ENCODE data around the gene THSD1.
A peak's percentile ranks its signal among the peaks of the same experiment; 100 is the strongest.

The THSD1 gene

DNA sequence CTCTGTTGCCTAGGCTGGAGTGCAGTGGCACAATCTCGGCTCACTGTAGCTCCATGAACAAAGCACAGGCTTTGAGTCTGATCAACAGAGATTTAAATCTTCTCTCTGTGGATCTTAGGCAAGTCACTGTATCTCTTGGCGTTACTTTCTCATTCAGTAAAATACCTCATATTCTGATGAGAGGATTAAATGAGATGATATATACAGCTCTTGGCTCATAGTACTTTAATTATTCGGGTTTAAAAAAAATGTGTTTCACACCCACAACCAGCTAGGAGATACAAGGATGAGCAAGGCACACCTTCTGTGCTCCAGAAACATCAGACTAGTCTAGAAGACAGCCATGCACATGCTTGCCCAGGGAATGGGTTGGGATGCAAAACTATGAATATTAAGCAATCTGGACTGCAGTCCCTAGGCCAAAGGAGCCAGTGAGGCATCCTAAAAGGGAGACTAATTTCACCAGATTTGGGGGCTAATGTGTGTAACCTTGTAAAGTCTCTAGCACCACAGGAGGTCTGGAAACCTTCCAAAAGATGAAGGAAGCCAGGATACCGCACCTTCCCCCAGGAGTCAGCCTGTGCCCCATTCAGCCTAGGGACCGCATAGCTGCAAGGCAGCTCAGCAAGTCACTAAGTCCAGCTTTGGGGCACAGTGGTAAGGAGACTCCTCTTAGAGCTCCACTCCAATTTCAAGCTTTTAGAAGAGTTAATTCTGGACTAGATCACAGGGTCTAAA lies 42.0 kb upstream of the THSD1 start (continued):
- TF ChIP-seq ZIC2 (tag by site-specific recombination; IDR thresholded peaks at IDR 0.05) (peak; percentile 18; the same call in 1 of the 2 replicates), ZNF610 (tag by site-specific recombination; IDR thresholded peaks at IDR 0.05; ENCODE audit: borderline replicate concordance) (no peak), ZNF311 (tag by site-specific recombination; IDR thresholded peaks at IDR 0.05; ENCODE audit: borderline replicate concordance) (no peak), ZNF350 (tag by site-specific recombination; IDR thresholded peaks at IDR 0.05) (no peak), ZNF521 (tag by site-specific recombination; IDR thresholded peaks at IDR 0.05) (no peak), ZNF664 (tag by site-specific recombination; IDR thresholded peaks at IDR 0.05) (peak; percentile 97), GLIS2 (tag by site-specific recombination; IDR thresholded peaks at IDR 0.05) (no peak)
- TF ChIP-seq, protein P1, sequence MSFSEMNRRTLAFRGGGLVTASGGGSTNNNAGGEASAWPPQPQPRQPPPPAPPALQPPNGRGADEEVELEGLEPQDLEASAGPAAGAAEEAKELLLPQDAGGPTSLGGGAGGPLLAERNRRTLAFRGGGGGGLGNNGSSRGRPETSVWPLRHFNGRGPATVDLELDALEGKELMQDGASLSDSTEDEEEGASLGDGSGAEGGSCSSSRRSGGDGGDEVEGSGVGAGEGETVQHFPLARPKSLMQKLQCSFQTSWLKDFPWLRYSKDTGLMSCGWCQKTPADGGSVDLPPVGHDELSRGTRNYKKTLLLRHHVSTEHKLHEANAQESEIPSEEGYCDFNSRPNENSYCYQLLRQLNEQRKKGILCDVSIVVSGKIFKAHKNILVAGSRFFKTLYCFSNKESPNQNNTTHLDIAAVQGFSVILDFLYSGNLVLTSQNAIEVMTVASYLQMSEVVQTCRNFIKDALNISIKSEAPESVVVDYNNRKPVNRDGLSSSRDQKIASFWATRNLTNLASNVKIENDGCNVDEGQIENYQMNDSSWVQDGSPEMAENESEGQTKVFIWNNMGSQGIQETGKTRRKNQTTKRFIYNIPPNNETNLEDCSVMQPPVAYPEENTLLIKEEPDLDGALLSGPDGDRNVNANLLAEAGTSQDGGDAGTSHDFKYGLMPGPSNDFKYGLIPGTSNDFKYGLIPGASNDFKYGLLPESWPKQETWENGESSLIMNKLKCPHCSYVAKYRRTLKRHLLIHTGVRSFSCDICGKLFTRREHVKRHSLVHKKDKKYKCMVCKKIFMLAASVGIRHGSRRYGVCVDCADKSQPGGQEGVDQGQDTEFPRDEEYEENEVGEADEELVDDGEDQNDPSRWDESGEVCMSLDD (tag by site-specific recombination; IDR thresholded peaks at IDR 0.05), result no peak

DNA sequence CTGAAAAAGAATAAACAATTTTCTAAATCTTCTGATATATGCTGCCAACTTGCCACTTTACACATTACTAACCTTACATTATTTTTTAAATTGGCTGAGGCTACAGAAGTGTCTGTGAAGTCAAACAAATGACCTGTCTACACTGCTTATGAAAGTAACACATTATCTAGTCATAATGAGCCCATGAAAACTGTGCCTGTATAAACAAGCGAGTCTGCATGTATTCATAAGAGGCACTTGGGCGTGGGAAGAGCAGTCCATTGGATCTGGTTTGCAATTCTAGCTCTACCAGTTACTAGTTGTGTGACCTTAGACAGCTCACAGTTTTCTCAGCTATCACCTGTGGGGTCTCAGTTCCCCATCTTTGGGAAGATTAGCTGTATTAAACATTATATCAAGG lies 41.4 kb upstream of the THSD1 start:
- TF ChIP-seq, protein P2, sequence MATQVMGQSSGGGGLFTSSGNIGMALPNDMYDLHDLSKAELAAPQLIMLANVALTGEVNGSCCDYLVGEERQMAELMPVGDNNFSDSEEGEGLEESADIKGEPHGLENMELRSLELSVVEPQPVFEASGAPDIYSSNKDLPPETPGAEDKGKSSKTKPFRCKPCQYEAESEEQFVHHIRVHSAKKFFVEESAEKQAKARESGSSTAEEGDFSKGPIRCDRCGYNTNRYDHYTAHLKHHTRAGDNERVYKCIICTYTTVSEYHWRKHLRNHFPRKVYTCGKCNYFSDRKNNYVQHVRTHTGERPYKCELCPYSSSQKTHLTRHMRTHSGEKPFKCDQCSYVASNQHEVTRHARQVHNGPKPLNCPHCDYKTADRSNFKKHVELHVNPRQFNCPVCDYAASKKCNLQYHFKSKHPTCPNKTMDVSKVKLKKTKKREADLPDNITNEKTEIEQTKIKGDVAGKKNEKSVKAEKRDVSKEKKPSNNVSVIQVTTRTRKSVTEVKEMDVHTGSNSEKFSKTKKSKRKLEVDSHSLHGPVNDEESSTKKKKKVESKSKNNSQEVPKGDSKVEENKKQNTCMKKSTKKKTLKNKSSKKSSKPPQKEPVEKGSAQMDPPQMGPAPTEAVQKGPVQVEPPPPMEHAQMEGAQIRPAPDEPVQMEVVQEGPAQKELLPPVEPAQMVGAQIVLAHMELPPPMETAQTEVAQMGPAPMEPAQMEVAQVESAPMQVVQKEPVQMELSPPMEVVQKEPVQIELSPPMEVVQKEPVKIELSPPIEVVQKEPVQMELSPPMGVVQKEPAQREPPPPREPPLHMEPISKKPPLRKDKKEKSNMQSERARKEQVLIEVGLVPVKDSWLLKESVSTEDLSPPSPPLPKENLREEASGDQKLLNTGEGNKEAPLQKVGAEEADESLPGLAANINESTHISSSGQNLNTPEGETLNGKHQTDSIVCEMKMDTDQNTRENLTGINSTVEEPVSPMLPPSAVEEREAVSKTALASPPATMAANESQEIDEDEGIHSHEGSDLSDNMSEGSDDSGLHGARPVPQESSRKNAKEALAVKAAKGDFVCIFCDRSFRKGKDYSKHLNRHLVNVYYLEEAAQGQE (tag by site-specific recombination; IDR thresholded peaks at IDR 0.05), result no peak
- peak; percentile 60 for TF ChIP-seq FEZF1 (tag by site-specific recombination; IDR thresholded peaks at IDR 0.05)
- TF ChIP-seq ZBTB8A (tag by site-specific recombination; IDR thresholded peaks at IDR 0.05), result peak; percentile 14; the same call in 1 of the 2 replicates
- Histone ChIP-seq H3K4me1 (ENCODE audit: control insufficient read depth, insufficient read depth, low read length) (peaks cover 12% of the 10 kb centered on the region), H3K27ac (ENCODE audit: extremely low read depth, low read depth, low read length) (no peak overlapping the region), H3K9me3 (ENCODE audit: control insufficient read depth, insufficient read depth, low read depth, low read length) (no peaks in the 10 kb centered on the region), H3K36me3 (ENCODE audit: control insufficient read depth in 2 of 2, insufficient read depth in 1 of 2, low read length in 2 of 2) (no peaks in the 10 kb centered on the region; a peak in 1 of 3 replicates), H3K4me3 (ENCODE audit: low read depth, low read length) (no peak overlapping the region)
- CTCF ChIA-PET, result interaction anchor here (0.6 kb wide), 2 partner anchors 104 to 123 kb away, joined by 3 read pairs; no protein-coding TSS in a partner anchor
- POLR2A ChIA-PET, result no interaction called here

DNA sequence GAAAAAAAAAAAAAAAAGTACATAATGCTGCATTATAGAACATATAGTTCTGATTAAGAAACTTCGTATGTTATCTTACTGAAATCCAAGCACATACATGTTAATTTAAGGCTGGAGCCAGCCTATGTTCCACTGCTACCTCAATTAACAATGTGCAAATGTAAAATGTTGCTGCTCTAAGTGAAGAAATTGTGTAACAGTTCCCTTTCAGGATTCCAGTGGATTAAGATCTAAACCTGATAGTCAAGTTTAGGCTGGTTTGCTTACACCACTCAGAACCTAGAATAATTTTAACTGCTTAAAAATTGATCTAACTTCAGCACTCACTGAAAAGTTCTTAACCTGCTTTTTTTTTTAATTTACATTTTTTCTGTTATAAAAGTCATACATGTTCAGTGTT lies 40.3 kb upstream of the THSD1 start:
- ChIA-PET CTCF (interaction anchor here (0.6 kb wide), 1 partner anchor 126 kb away, joined by 3 read pairs; no protein-coding TSS in a partner anchor), POLR2A (no interaction called here)
- H3K27ac ChIP-seq (ENCODE audit: extremely low read depth, low read depth, low read length), result no peak overlapping the region
- no peak for TF ChIP-seq SCRT2 (tag by site-specific recombination; IDR thresholded peaks at IDR 0.05)
- TF ChIP-seq WT1 (tag by site-specific recombination; IDR thresholded peaks at IDR 0.05), result no peak
- no peak for TF ChIP-seq ZNF473 (tag by site-specific recombination; IDR thresholded peaks at IDR 0.05)
- TF ChIP-seq ZNF404 (tag by site-specific recombination; IDR thresholded peaks at IDR 0.05), result no peak
- no peak for TF ChIP-seq ZNF175 (tag by site-specific recombination; IDR thresholded peaks at IDR 0.05)
- TF ChIP-seq ZNF571 (tag by site-specific recombination; IDR thresholded peaks at IDR 0.05), result no peak
- no peak for TF ChIP-seq ZNF529 (tag by site-specific recombination; IDR thresholded peaks at IDR 0.05; ENCODE audit: insufficient replicate concordance)
- TF ChIP-seq, protein P3, sequence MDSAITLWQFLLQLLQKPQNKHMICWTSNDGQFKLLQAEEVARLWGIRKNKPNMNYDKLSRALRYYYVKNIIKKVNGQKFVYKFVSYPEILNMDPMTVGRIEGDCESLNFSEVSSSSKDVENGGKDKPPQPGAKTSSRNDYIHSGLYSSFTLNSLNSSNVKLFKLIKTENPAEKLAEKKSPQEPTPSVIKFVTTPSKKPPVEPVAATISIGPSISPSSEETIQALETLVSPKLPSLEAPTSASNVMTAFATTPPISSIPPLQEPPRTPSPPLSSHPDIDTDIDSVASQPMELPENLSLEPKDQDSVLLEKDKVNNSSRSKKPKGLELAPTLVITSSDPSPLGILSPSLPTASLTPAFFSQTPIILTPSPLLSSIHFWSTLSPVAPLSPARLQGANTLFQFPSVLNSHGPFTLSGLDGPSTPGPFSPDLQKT (IDR thresholded peaks at IDR 0.05; ENCODE audit: borderline replicate concordance, low read depth, low read length), result no peak
- TF ChIP-seq ZNF354C (tag by site-specific recombination; IDR thresholded peaks at IDR 0.05; ENCODE audit: borderline replicate concordance, low read depth), result no peak
- no peak for TF ChIP-seq ZNF626 (tag by site-specific recombination; IDR thresholded peaks at IDR 0.05)
- TF ChIP-seq ZNF792 (tag by site-specific recombination; IDR thresholded peaks at IDR 0.05), result no peak
- no peak for TF ChIP-seq ZSCAN30 (tag by site-specific recombination; IDR thresholded peaks at IDR 0.05)
- peaks cover under 1 to 3% of the 10 kb centered on the region in 2 experiments; a peak in 2 of 3 replicates for H3K36me3 ChIP-seq (ENCODE audit: control insufficient read depth in 2 of 2, insufficient read depth in 1 of 2, low read length in 2 of 2)
- peaks cover 12% of the 10 kb centered on the region for H3K4me1 ChIP-seq (ENCODE audit: control insufficient read depth, insufficient read depth, low read length)
- no peaks in the 10 kb centered on the region for H3K9me3 ChIP-seq (ENCODE audit: control insufficient read depth, insufficient read depth, low read depth, low read length)
- no peak overlapping the region for H3K4me3 ChIP-seq (ENCODE audit: low read depth, low read length)

Data from HEK293 (cell line).